Keratinocyte (primary cell): Measurements from ENCODE around the gene MCF2L2. TPM values are rescaled to one million over a fixed set of nuclear protein-coding genes. Genes with fewer than 3 reads are reported as not detected.

Experiments
- DNase-seq: peaks from one replicate; pipeline ENCODE4 v3.0.0-alpha.2; 2011; ENCODE audit warnings: low read depth, missing footprints, low spot score
- FAIRE-seq: peaks from 2 replicates; lab custom pipeline; 2011; peaks lifted over from hg19 to GRCh38; lab: Jason Lieb, UNC
- H2AFZ ChIP-seq: 2 replicates; pipeline ENCODE4 v1.6.0; 2012; ENCODE audit warnings: low read length, control low read depth, inconsistent platforms; ENCODE audit not compliant: control insufficient read depth
- H3K27ac ChIP-seq: 2 replicates; pipeline ENCODE4 v1.5.1; 2011; ENCODE audit warnings: low read length; ENCODE audit not compliant: control insufficient read depth, insufficient read depth
- H3K27me3 ChIP-seq: 3 replicates; pipeline ENCODE4 v1.6.0; 2011; ENCODE audit warnings: low read length; ENCODE audit not compliant: control insufficient read depth, insufficient read depth; ENCODE audit errors: extremely low read depth
- H3K36me3 ChIP-seq, 2 experiments: 2 replicates in 1 of 2; 3 replicates in 1 of 2; pipeline ENCODE4 v1.5.1; 2011; ENCODE audit warnings: low read length in 2 of 2, mild to moderate bottlenecking in 1 of 2; ENCODE audit not compliant: control insufficient read depth in 2 of 2, insufficient read depth in 2 of 2; ENCODE audit errors: extremely low read depth in 1 of 2
- H3K4me1 ChIP-seq: 3 replicates; pipeline ENCODE4 v1.5.1; 2011; ENCODE audit warnings: low read length; ENCODE audit not compliant: control insufficient read depth, insufficient read depth; ENCODE audit errors: extremely low read depth
- H3K4me2 ChIP-seq: 3 replicates; pipeline ENCODE4 v1.6.0; 2011; ENCODE audit warnings: low read depth, low read length; ENCODE audit not compliant: control insufficient read depth, insufficient read depth; ENCODE audit errors: extremely low read depth
- H3K4me3 ChIP-seq, 3 experiments: fragments of 200-600 bp in 1 of 3; sonication (generic) in 1 of 3; 2 replicates in 2 of 3; 3 replicates in 1 of 3; pipeline ENCODE4 v1.5.1; 2011 to 2016; ENCODE audit warnings: low read length in 3 of 3, mild to moderate bottlenecking in 3 of 3, control low read depth in 2 of 3, inconsistent platforms in 1 of 3, low read depth in 1 of 3, mixed read lengths in 1 of 3, mixed run types in 1 of 3, moderate library complexity in 1 of 3; ENCODE audit not compliant: control insufficient read depth in 2 of 3, insufficient read depth in 2 of 3; ENCODE audit errors: extremely low read depth in 1 of 3
- H3K79me2 ChIP-seq: 2 replicates; pipeline ENCODE4 v1.6.0; 2012; ENCODE audit warnings: low read length; ENCODE audit not compliant: control insufficient read depth, insufficient read depth
- H3K9ac ChIP-seq: 3 replicates; pipeline ENCODE4 v1.6.0; 2011; ENCODE audit warnings: low read length; ENCODE audit not compliant: control insufficient read depth, insufficient read depth; ENCODE audit errors: extremely low read depth
- H3K9me1 ChIP-seq: 3 replicates; pipeline ENCODE4 v1.6.0; 2011; ENCODE audit warnings: low read length; ENCODE audit not compliant: control insufficient read depth, insufficient read depth; ENCODE audit errors: extremely low read depth
- H3K9me3 ChIP-seq: 2 replicates; pipeline ENCODE4 v1.5.1; 2012; ENCODE audit warnings: low read depth, low read length; ENCODE audit not compliant: control insufficient read depth
- H4K20me1 ChIP-seq: 3 replicates; pipeline ENCODE4 v1.6.0; 2011; ENCODE audit warnings: low read length; ENCODE audit not compliant: control insufficient read depth, insufficient read depth; ENCODE audit errors: extremely low read depth
- CTCF ChIP-seq, 3 experiments: IDR thresholded peaks in 1 of 3; conservative IDR thresholded peaks in 1 of 3; optimal IDR thresholded peaks in 1 of 3; 2 replicates in 2 of 3; 3 replicates in 1 of 3; pipeline versions ENCODE3 to v1.5.1; 2011; ENCODE audit warnings: low read length in 3 of 3, mild to moderate bottlenecking in 3 of 3, moderate library complexity in 2 of 3, control low read depth in 1 of 3, inconsistent platforms in 1 of 3; ENCODE audit not compliant: insufficient read depth in 2 of 3; ENCODE audit errors: extremely low read depth in 1 of 3
- EZH2 ChIP-seq: IDR thresholded peaks from one replicate; pipeline ENCODE4 v1.6.1; 2012; ENCODE audit warnings: inconsistent platforms, mild to moderate bottlenecking, low read length, moderate library complexity
- dilution Hi-C: fragments of 300-500 bp; cut with MboI; formaldehyde crosslinking; loops from one replicate; pipeline ENCODE4 v1.7.0; 2020; ENCODE audit warnings: low sequenced_read_pairs; ENCODE audit not compliant: extremely low pct_ligation_motif_present
- polyA plus RNA-seq, 5 experiments: library from polyadenylated mRNA; depleted of rRNA in 3 of 5; stranded (reverse) in 3 of 5; stranded (forward) in 1 of 5; unstranded in 1 of 5; fragments of >200 nt; gene quantifications; 1 replicate in 1 of 5; 2 replicates in 3 of 5; 3 replicates in 1 of 5; pipeline versions ENCODE4 v1.2.1 to v1.2.3, GENCODE V29; 2011 to 2012; ENCODE audit warnings: missing spikeins in 2 of 5, low read depth in 1 of 5, low replicate concordance in 1 of 5

Gene MCF2L2
- polyA plus RNA-seq, 1 donor (not counting 4 experiments of a cell fraction or from before 2014, with no cell fraction given) = 0.26 TPM

GRCh38 chr3:183210862-183211341 is 217.5 kb downstream of the MCF2L2 start:
- Histone ChIP-seq H3K27me3 (no peaks in the 10 kb centered on the region), H3K9me1 (no peaks in the 10 kb centered on the region), H3K4me2 (no peak overlapping the region), H2AFZ (no peak overlapping the region), H3K4me3 (no peak overlapping the region), H3K9me3 (no peaks in the 10 kb centered on the region), H3K9ac (no peak overlapping the region), H4K20me1 (no peaks in the 10 kb centered on the region), H3K4me1 (peaks cover 10% of the 10 kb centered on the region), H3K27ac (no peak overlapping the region), H3K36me3 (no peaks in the 10 kb centered on the region), H3K79me2 (no peaks in the 10 kb centered on the region)
- no peak for DNase-seq
- dilution Hi-C loops = no loop called here
- no peak for FAIRE-seq
- no peak for TF ChIP-seq EZH2
- TF ChIP-seq CTCF (optimal IDR thresholded peaks at IDR 0.05 in 1 of 3, IDR thresholded peaks at IDR 0.05 in 1 of 3, conservative IDR thresholded peaks at IDR 0.05 in 1 of 3; ENCODE audit: extremely low read depth in 1 of 3, insufficient read depth in 2 of 3, low read length in 3 of 3) = no peak

GRCh38 chr3:183210341-183210740 is 218.1 kb downstream of the MCF2L2 start:
- Histone ChIP-seq H2AFZ (peak overlapping the region; percentile 17), H3K79me2 (no peaks in the 10 kb centered on the region), H4K20me1 (no peaks in the 10 kb centered on the region), H3K27ac (no peak overlapping the region), H3K9ac (no peak overlapping the region), H3K4me3 (no peak overlapping the region), H3K27me3 (no peaks in the 10 kb centered on the region), H3K36me3 (no peaks in the 10 kb centered on the region), H3K4me1 (peaks cover 10% of the 10 kb centered on the region), H3K4me2 (no peak overlapping the region), H3K9me1 (no peaks in the 10 kb centered on the region), H3K9me3 (no peaks in the 10 kb centered on the region)
- DNase-seq (no peak), FAIRE-seq (no peak)
- no peak for TF ChIP-seq CTCF (optimal IDR thresholded peaks at IDR 0.05 in 1 of 3, IDR thresholded peaks at IDR 0.05 in 1 of 3, conservative IDR thresholded peaks at IDR 0.05 in 1 of 3; ENCODE audit: extremely low read depth in 1 of 3, insufficient read depth in 2 of 3, low read length in 3 of 3)
- TF ChIP-seq EZH2 = no peak
- dilution Hi-C loops = no loop called here
